Erythroblast (primary cell): ENCODE data around the gene COL6A1.

Experiments used
- GATA1 ChIP-seq: IDR thresholded peaks from 2 replicates; pipeline ENCODE4 v1.6.1; 2011; ENCODE audit warnings: low read depth, mild to moderate bottlenecking, control low read depth, low read length, moderate library complexity
- POLR2A ChIP-seq: IDR thresholded peaks from 2 replicates; pipeline ENCODE4 v1.6.1; 2011; ENCODE audit warnings: mild to moderate bottlenecking, low read length

- TF ChIP-seq POLR2A (no peak), GATA1 (no peak)
These were observed 43.7 kb upstream of the COL6A1 start for GRCh38 chr21:45937721-45938452.
